ENCODE measurements around the gene FST. TPM values are rescaled to one million over a fixed set of nuclear protein-coding genes. Genes with fewer than 3 reads are reported as not detected.

Gene FST, protein sequence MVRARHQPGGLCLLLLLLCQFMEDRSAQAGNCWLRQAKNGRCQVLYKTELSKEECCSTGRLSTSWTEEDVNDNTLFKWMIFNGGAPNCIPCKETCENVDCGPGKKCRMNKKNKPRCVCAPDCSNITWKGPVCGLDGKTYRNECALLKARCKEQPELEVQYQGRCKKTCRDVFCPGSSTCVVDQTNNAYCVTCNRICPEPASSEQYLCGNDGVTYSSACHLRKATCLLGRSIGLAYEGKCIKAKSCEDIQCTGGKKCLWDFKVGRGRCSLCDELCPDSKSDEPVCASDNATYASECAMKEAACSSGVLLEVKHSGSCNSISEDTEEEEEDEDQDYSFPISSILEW
- not detected in 2 replicates for total RNA-seq (2014; rRNA removed; shearing (Covaris generic); ENCODE audit: low replicate concordance)

DNA sequence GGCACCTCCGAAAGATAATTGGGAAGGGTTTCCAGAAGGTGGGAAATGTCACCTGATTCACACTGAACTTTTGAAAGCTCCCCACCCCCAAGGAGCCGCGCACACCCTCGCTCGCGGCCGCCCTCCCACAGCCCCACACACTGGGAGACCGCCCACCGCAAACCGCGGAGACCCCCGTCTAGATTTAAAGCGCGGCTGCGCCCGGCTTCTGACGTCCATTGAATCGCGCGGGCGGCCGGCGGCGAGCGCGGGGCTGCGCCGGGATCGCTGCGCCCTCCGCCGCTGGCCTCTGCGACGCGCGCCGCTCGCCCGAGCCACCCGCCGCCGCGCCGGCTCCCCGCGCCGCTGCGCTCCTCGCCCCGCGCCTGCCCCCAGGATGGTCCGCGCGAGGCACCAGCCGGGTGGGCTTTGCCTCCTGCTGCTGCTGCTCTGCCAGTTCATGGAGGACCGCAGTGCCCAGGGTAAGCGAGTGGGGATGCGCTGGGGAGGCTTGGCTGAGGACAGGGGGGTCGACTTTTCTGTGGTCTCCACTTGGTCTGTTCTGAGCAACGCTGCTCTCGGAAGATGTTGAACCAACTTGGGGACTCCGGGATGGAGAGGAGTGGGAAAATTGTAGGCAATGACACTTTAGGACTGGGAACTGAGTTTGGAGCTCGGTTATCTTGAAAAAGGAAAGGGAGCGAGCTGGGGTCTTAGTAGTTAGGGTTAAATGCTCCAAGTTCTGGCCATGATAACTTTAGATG lies at the start of gene FST:
Gene FST, plus strand, starts transcription at position 214 of the 743 bp plus-strand sequence. Its CDS starts 163 bp downstream, at position 377.
- no peaks in the 10 kb centered on the region for H4K20me1 ChIP-seq (ENCODE audit: insufficient read depth, low read depth, low read length)
- no peaks in the 10 kb centered on the region for H3K9me3 ChIP-seq (ENCODE audit: low read length)
- no peaks in the 10 kb centered on the region for H3K27me3 ChIP-seq (ENCODE audit: low read length)
- no peaks in the 10 kb centered on the region for H3K9me2 ChIP-seq (replicated peaks; ENCODE audit: insufficient read depth, low read length)
- H3K27ac ChIP-seq (ENCODE audit: low read length) = no peak within 1 kb of the TSS
- no peak within 1 kb of the TSS for H2AFZ ChIP-seq (ENCODE audit: low read length)
- DNase-seq = no peak
- no peak within 1 kb of the TSS for H3K4me3 ChIP-seq (ENCODE audit: low read length)
- H3K4me2 ChIP-seq (ENCODE audit: low read depth, low read length, poor library complexity, severe bottlenecking) = peak within 1 kb of the TSS; percentile 73
- no peaks in the 10 kb centered on the region for H3K79me2 ChIP-seq (ENCODE audit: low read length)
- no peaks in the 10 kb centered on the region for H3K36me3 ChIP-seq (ENCODE audit: insufficient read depth, low read length)
- peaks cover 15% of the 10 kb centered on the region for H3K4me1 ChIP-seq (ENCODE audit: low read length)
- no peak within 1 kb of the TSS for H3K9ac ChIP-seq (ENCODE audit: low read length)

DNA sequence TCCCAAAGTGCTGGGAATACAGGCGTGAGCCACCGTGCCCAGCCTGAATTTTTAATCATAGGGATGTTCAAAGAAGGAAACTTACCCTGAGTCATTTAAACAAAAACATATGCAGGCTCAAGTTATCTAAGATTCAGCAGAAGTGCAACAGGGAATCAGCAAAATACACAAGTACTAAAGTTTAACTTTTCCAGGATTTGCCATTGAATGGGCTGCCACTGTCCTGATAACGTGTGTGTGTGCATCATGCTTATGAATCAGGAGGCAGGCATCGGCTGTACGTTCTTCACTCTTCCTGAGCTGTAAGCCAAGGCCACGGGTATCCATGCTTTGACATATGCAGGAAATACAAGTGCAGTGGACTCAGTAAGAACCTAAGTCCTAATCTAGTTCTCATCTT lies 48.8 kb upstream of the FST start:
- DNase-seq = no peak
- H3K4me2 ChIP-seq (ENCODE audit: low read depth, low read length, poor library complexity, severe bottlenecking) = no peak overlapping the region
- H3K27me3 ChIP-seq (ENCODE audit: low read length) = no peaks in the 10 kb centered on the region
- H3K79me2 ChIP-seq (ENCODE audit: low read length) = no peaks in the 10 kb centered on the region
- H3K9me2 ChIP-seq (replicated peaks; ENCODE audit: insufficient read depth, low read length) = no peaks in the 10 kb centered on the region
- no peaks in the 10 kb centered on the region for H3K36me3 ChIP-seq (ENCODE audit: insufficient read depth, low read length)
- H3K4me1 ChIP-seq (ENCODE audit: low read length) = no peaks in the 10 kb centered on the region
- no peak overlapping the region for H3K4me3 ChIP-seq (ENCODE audit: low read length)
- H3K27ac ChIP-seq (ENCODE audit: low read length) = no peak overlapping the region
- H4K20me1 ChIP-seq (ENCODE audit: insufficient read depth, low read depth, low read length) = no peaks in the 10 kb centered on the region
- no peaks in the 10 kb centered on the region for H3K9me3 ChIP-seq (ENCODE audit: low read length)
- no peak overlapping the region for H2AFZ ChIP-seq (ENCODE audit: low read length)
- H3K9ac ChIP-seq (ENCODE audit: low read length) = no peak overlapping the region

DNA sequence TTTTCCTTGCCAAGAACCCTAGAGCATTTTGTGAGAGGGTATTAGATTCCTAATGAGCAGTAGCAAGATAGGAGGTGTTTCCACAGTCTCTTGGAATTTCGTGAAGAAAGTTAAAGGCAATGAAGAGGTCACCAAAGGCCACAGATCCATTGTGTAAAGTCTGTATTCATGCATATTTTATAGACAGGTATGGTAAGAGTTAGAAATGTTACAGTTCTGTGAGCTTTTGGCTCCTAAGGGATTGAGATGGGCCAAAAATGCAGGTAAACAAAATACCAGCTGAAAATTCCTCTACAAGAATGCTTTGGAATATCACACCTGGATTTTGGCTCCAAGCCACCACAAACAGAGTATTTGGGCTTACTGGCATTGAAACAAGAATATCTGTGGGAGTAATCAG lies 47.4 kb upstream of the FST start:
- H3K79me2 ChIP-seq (ENCODE audit: low read length) = no peaks in the 10 kb centered on the region
- H3K9ac ChIP-seq (ENCODE audit: low read length) = no peak overlapping the region
- H3K4me3 ChIP-seq (ENCODE audit: low read length) = no peak overlapping the region
- H4K20me1 ChIP-seq (ENCODE audit: insufficient read depth, low read depth, low read length) = no peaks in the 10 kb centered on the region
- H3K27ac ChIP-seq (ENCODE audit: low read length) = no peak overlapping the region
- H2AFZ ChIP-seq (ENCODE audit: low read length) = no peak overlapping the region
- H3K36me3 ChIP-seq (ENCODE audit: insufficient read depth, low read length) = no peaks in the 10 kb centered on the region
- no peaks in the 10 kb centered on the region for H3K9me2 ChIP-seq (replicated peaks; ENCODE audit: insufficient read depth, low read length)
- H3K27me3 ChIP-seq (ENCODE audit: low read length) = no peaks in the 10 kb centered on the region
- no peaks in the 10 kb centered on the region for H3K9me3 ChIP-seq (ENCODE audit: low read length)
- no peak for DNase-seq
- H3K4me2 ChIP-seq (ENCODE audit: low read depth, low read length, poor library complexity, severe bottlenecking) = no peak overlapping the region
- H3K4me1 ChIP-seq (ENCODE audit: low read length) = no peaks in the 10 kb centered on the region

DNA sequence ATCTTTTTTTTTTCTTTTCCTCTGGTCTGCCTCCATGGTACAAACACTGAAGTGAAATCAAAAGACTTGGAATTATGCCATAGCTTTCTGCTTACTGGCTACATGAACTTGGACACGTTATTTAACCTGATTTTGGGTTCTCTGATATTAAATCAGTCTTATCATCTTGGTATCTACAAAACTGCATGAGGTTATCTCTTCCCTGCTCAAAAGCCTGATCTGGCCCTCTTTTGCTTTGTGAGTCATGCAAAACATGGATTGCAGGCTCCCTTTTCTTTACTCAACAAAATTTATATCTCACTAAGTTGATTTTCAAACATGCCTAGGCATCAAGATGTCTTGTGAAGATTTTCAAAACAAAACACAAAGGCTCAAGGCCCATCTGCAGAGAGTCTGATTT lies 45.9 kb upstream of the FST start:
- Histone ChIP-seq H3K79me2 (ENCODE audit: low read length) (no peaks in the 10 kb centered on the region), H3K4me2 (ENCODE audit: low read depth, low read length, poor library complexity, severe bottlenecking) (no peak overlapping the region), H3K27me3 (ENCODE audit: low read length) (no peaks in the 10 kb centered on the region), H3K4me1 (ENCODE audit: low read length) (no peaks in the 10 kb centered on the region), H3K9ac (ENCODE audit: low read length) (no peak overlapping the region), H3K27ac (ENCODE audit: low read length) (no peak overlapping the region), H3K9me3 (ENCODE audit: low read length) (no peaks in the 10 kb centered on the region), H3K9me2 (replicated peaks; ENCODE audit: insufficient read depth, low read length) (no peaks in the 10 kb centered on the region), H3K4me3 (ENCODE audit: low read length) (no peak overlapping the region), H4K20me1 (ENCODE audit: insufficient read depth, low read depth, low read length) (no peaks in the 10 kb centered on the region), H3K36me3 (ENCODE audit: insufficient read depth, low read length) (no peaks in the 10 kb centered on the region), H2AFZ (ENCODE audit: low read length) (no peak overlapping the region)
- DNase-seq = no peak

DNA sequence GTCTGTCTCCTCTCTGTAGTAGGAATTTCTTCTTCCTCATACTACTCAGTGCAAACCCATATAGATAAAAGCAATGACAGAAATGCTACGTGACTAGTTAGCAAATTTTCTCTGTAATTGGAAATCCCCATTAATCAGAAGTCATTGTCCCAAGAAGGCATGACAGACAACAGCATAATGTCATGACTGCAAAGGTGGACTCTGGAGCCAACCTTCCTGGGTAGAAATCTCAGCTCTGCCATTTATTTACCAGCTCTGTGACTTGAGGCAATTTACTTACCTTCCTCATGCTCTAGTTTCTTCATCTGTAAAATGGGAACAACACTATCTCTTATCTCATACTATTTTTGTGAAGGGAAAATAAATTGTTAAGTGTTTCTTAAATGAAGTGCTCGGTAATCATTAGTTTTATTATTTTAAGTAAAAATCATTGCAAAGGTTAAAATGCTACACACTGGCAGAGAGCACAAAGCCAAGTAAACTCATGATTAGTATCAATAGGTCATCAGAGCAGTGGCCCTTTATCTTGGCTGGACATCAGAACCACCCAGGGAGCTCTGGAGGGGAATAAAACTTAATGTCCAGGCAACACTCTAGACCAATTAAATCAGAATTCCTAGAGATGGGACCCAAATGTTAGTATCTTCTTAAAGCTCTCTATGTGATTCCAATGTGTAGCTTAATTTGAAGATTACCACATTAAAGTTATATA lies 43.8 kb upstream of the FST start:
- H3K4me3 ChIP-seq (ENCODE audit: low read length) = no peak overlapping the region
- H3K9me2 ChIP-seq (replicated peaks; ENCODE audit: insufficient read depth, low read length) = no peaks in the 10 kb centered on the region
- no peak for DNase-seq
- H3K4me1 ChIP-seq (ENCODE audit: low read length) = no peaks in the 10 kb centered on the region
- no peaks in the 10 kb centered on the region for H3K36me3 ChIP-seq (ENCODE audit: insufficient read depth, low read length)
- no peak overlapping the region for H2AFZ ChIP-seq (ENCODE audit: low read length)
- no peaks in the 10 kb centered on the region for H4K20me1 ChIP-seq (ENCODE audit: insufficient read depth, low read depth, low read length)
- H3K79me2 ChIP-seq (ENCODE audit: low read length) = no peaks in the 10 kb centered on the region
- no peak overlapping the region for H3K9ac ChIP-seq (ENCODE audit: low read length)
- no peak overlapping the region for H3K27ac ChIP-seq (ENCODE audit: low read length)
- no peak overlapping the region for H3K4me2 ChIP-seq (ENCODE audit: low read depth, low read length, poor library complexity, severe bottlenecking)
- H3K27me3 ChIP-seq (ENCODE audit: low read length) = no peaks in the 10 kb centered on the region
- no peaks in the 10 kb centered on the region for H3K9me3 ChIP-seq (ENCODE audit: low read length)

DNA sequence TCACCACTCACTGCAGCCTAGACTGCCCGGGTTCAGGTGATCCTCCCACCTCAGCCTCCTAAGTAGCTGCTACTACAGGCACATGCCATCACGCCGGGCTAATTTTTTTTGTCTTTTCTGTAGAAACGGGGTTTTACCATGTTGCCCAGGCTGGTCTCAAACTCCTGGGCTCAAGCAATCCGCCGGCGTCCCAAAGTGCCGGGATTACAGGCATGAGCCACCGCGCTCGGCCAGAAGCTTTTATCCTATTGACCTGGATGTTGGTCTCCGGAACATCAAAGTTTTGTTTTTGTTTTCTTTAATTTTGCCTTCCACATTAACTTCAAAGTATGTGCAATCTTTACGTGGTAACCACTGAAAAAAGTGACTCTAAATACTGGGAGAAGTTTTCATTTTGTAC lies 42.4 kb upstream of the FST start:
- Histone ChIP-seq H2AFZ (ENCODE audit: low read length) (no peak overlapping the region), H3K4me2 (ENCODE audit: low read depth, low read length, poor library complexity, severe bottlenecking) (no peak overlapping the region)

DNA sequence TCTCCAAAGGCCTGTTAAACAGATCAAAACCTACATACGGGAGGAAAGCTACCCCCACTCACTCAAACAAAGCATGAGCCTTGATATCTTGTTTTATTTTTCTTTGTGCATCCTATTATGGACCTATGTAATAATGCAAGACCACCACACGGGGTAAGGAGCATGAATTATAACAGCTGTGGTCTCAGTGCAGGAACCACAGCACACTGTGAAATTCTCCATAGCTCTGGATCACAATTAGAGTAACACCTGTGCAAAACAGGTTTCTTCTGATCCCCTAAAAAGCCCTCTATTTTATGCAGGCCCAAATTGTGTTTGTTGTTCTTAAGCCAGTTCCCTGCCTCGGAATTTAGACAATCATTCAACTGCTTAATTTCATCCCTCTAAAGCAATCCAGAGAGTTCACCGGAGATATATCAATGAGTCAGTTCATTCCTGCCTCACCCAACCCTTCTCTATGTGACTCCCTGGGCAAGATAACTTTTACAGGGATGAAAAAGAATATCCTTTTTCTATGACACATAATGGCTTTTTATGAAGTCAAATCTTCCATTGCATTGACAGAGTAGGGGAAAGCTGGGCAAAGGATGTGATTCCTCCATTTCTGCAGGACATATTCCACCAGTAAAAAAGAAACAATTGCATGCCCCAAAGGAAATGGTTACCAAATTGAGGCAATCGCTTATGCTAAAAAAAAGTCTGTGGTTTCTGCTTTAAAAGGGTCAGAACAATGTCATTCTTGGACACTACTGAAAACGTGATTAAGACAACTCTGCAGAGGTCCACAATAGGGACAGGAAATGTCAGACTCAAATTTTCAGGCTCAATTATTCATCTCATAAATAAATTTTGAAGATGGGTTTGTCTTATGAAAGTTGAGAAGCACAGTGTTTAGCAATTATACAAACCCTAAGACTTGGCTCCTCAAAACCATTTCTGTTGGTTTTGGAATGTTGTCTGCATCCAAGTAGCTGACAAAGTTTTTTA lies 41.6 kb upstream of the FST start:
- Histone ChIP-seq H2AFZ (ENCODE audit: low read length) (no peak overlapping the region), H3K4me2 (ENCODE audit: low read depth, low read length, poor library complexity, severe bottlenecking) (no peak overlapping the region)

More for the DNA sequence above, 42.4 kb upstream of the FST start:
- H3K9ac ChIP-seq (ENCODE audit: low read length) = no peak overlapping the region
- no peak for DNase-seq
- no peaks in the 10 kb centered on the region for H3K36me3 ChIP-seq (ENCODE audit: insufficient read depth, low read length)
- no peaks in the 10 kb centered on the region for H3K9me3 ChIP-seq (ENCODE audit: low read length)
- no peak overlapping the region for H3K27ac ChIP-seq (ENCODE audit: low read length)
- no peaks in the 10 kb centered on the region for H3K4me1 ChIP-seq (ENCODE audit: low read length)
- no peaks in the 10 kb centered on the region for H4K20me1 ChIP-seq (ENCODE audit: insufficient read depth, low read depth, low read length)
- H3K9me2 ChIP-seq (replicated peaks; ENCODE audit: insufficient read depth, low read length) = no peaks in the 10 kb centered on the region
- no peaks in the 10 kb centered on the region for H3K79me2 ChIP-seq (ENCODE audit: low read length)
- H3K27me3 ChIP-seq (ENCODE audit: low read length) = no peaks in the 10 kb centered on the region
- H3K4me3 ChIP-seq (ENCODE audit: low read length) = no peak overlapping the region

More for the DNA sequence above, 41.6 kb upstream of the FST start:
- DNase-seq = no peak
- Histone ChIP-seq H4K20me1 (ENCODE audit: insufficient read depth, low read depth, low read length) (no peaks in the 10 kb centered on the region), H3K27ac (ENCODE audit: low read length) (no peak overlapping the region), H3K4me1 (ENCODE audit: low read length) (no peaks in the 10 kb centered on the region), H3K9me3 (ENCODE audit: low read length) (no peaks in the 10 kb centered on the region), H3K9ac (ENCODE audit: low read length) (no peak overlapping the region), H3K4me3 (ENCODE audit: low read length) (no peak overlapping the region), H3K36me3 (ENCODE audit: insufficient read depth, low read length) (no peaks in the 10 kb centered on the region), H3K79me2 (ENCODE audit: low read length) (no peaks in the 10 kb centered on the region), H3K27me3 (ENCODE audit: low read length) (no peaks in the 10 kb centered on the region), H3K9me2 (replicated peaks; ENCODE audit: insufficient read depth, low read length) (no peaks in the 10 kb centered on the region)
